ENCODE results near the gene HPGD.

The HPGD gene

GRCh38 chr4:174464949-174465348 is 57.3 kb downstream of the HPGD start:
- no peak for FAIRE-seq

GRCh38 chr4:174461466-174462106 is 60.7 kb downstream of the HPGD start:
- no peak for FAIRE-seq

- FAIRE-seq, result no peak
Measured at GRCh38 chr4:174460684-174461083, 61.6 kb downstream of the HPGD start.

- no peak for FAIRE-seq
Measured at GRCh38 chr4:174457468-174457867, 64.8 kb downstream of the HPGD start.

- no peak for FAIRE-seq
Measured at GRCh38 chr4:174454815-174455473, 67.3 kb downstream of the HPGD start.

GRCh38 chr4:174451718-174452296 is 70.5 kb downstream of the HPGD start:
- FAIRE-seq, result no peak

- no peak for FAIRE-seq
Measured at GRCh38 chr4:174450786-174451125, 71.5 kb downstream of the HPGD start.

- FAIRE-seq, result no peak
Measured at GRCh38 chr4:174449944-174450785, 72.1 kb downstream of the HPGD start.

- no peak for FAIRE-seq
Measured at GRCh38 chr4:174449152-174449551, 73.1 kb downstream of the HPGD start.

- no peak for FAIRE-seq
Measured at GRCh38 chr4:174444390-174444789, 77.9 kb downstream of the HPGD start.
